GM20431 (cell line): ENCODE data around the gene ARRDC5.
"Not testable (repeated sequence)": the region's sequence is repeated elsewhere in the genome, so short reads cannot be mapped to it uniquely, and the experiment has no call there.

Experiments used
- in situ Hi-C: fragments of 300-500 bp; cut with MseI, MboI; formaldehyde crosslinking; loops from one replicate; pipeline ENCODE4 v1.15.0; 2020; ENCODE audit warnings: low sequenced_read_pairs; ENCODE audit not compliant: unreplicated experiment

Gene ARRDC5

DNA sequence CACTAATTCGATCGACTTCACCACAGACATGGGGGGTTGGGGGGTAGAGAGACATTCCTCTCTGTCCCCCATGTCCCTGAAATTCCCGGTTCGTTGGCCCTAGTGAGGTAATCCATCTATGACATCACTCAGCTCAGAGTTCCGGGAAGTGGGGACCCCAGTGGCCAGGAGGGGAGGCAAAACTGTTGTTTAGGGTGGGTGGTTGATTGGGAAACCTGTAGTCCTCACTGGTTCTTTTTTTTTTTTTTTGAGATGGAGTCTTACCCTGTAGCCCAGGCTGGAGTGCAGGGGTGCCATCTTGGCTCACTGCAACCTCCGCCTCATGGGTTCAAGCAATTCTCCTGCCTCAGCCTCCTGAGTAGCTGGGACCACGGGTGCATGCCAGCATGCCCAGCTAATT, at the start of gene ARRDC5:
Gene ARRDC5, minus strand, starts transcription at position 101 of the 400 bp plus-strand sequence. Its CDS starts 71 bp downstream, at position 30.
- in situ Hi-C loops, result no loop called here

GRCh38 chr19:4951656-4952055, 49.0 kb upstream of the ARRDC5 start:
- in situ Hi-C loops, result no loop called here

DNA sequence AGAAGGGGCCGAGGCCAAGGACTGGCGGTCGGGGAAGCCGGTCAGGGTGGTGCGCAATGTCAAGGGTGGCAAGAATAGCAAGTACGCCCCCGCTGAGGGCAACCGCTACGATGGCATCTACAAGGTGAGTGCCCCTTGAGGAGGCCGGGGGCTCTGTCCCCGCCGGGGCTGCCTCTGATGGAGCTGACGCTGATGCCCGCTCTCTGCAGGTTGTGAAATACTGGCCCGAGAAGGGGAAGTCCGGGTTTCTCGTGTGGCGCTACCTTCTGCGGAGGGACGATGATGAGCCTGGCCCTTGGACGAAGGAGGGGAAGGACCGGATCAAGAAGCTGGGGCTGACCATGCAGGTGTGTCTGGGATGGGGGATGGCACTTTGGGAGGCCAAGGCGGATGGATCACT, 48.0 kb upstream of the ARRDC5 start:
- in situ Hi-C loops, result not testable (repeated sequence)

- in situ Hi-C loops, result not testable (repeated sequence)
Measured at GRCh38 chr19:4941638-4942169, 39.0 kb upstream of the ARRDC5 start.

DNA sequence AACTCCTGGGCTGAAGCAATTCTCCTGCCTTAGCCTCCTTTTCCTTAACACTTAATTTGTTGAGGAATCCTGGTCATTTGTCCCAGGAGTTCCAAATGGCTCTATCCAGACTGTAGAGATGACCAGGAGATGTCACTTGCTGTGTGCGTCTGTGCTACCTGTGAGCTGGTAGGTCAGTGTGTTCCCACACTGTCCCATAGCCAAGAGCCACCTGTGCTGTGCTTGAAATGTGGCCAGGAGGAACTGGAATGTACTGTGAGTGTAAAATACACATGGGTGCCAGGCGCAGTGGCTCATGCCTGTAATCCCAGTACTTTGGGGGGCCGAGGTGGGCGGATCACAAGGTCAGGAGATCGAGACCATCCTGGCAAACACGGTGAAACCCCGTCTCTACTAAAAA, 36.8 kb upstream of the ARRDC5 start:
- in situ Hi-C loops, result no loop called here

GRCh38 chr19:4938461-4938860, 35.8 kb upstream of the ARRDC5 start:
- in situ Hi-C loops, result not testable (repeated sequence)

DNA sequence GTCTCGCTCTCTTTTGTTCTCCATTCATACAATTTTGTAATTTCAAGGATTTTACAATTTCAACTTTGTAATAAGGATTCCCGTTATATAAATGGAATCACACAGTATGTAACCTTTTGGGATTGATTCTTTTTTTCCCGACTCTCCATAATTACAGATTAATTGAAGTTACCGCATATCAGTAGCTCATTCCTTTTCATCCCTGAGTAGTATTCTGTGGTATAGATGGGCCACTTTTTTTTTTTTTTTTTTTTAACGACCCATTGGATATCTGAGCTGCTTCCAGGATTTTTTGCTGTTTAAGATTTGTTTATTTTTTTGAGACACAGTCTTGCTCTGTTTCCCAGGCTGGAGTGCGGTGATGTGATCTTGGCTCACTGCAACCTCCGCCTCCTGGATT, 34.4 kb upstream of the ARRDC5 start:
- in situ Hi-C loops, result no loop called here

- in situ Hi-C loops, result no loop called here
Measured at GRCh38 chr19:4935444-4935843, 32.7 kb upstream of the ARRDC5 start.

DNA sequence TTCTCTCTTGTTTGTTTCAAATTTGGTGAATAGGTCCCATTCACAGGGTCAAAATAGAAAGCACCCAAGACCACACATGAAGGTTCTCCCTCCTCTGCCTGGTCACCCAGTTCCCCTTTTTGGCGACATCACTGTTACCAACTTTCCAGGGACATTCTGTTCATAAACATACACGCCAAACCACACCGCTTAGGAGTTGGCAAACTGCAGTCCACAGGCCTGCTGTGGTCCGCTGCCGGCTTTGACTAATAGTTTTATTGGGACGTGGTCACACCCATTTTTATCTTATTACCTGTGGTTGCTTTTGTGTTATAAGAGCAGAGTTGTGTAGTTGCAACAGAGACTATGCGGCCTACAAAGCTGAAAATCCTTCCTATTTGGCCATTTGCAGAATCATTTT, 30.8 kb upstream of the ARRDC5 start:
- in situ Hi-C loops, result no loop called here

DNA sequence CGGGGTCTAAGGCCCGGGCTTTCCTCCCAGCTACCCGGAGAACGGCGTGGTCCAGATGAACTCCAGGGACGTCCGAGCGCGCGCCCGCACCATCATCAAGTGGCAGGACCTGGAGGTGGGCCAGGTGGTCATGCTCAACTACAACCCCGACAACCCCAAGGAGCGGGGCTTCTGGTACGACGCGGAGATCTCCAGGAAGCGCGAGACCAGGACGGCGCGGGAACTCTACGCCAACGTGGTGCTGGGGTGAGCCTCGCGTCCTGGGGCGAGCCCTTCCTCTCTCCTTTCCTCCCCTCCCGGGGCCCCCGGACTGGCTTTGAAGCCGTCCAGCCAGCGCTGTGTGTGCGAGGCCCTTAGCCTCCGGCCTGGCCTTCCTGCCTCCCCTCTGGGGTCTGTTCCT, 30.0 kb upstream of the ARRDC5 start:
- in situ Hi-C loops, result no loop called here

- in situ Hi-C loops, result no loop called here
Measured at GRCh38 chr19:4930664-4931063, 28.0 kb upstream of the ARRDC5 start.

DNA sequence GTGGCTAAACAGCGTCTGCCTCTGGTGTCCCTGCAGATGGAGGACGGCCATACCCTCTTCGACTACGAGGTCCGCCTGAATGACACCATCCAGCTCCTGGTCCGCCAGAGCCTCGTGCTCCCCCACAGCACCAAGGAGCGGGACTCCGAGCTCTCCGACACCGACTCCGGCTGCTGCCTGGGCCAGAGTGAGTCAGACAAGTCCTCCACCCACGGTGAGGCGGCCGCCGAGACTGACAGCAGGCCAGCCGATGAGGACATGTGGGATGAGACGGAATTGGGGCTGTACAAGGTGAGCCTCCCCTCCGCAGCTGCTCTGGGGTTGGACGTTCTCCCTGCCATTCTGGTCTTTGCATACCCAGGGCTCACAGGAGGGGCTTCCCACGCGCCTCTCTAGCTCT, 26.5 kb upstream of the ARRDC5 start:
- in situ Hi-C loops, result no loop called here

DNA sequence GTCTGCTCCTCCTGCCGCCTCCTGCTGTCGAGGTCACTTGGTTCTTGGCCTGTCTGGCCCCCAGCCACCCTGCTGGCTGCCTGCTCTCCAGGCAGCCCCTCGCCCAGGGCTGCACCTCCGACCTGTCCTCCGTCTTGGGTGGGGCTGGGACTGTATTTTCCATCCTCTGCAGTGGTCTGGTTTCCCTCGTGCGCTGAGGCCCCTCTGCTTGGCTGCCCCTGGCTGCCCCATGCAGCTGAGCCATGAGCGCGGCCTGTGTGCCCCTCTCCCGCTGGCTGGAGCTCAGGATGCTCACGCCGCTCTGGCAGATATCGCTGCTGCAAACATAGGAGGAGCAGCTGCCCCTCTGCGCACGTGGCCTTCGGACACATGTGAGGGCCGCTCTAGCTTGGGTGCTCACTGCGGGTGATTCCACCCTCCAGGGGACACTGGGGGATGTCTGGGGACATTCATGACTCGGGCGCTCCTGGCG, 20.6 kb upstream of the ARRDC5 start:
- in situ Hi-C loops, result no loop called here

DNA sequence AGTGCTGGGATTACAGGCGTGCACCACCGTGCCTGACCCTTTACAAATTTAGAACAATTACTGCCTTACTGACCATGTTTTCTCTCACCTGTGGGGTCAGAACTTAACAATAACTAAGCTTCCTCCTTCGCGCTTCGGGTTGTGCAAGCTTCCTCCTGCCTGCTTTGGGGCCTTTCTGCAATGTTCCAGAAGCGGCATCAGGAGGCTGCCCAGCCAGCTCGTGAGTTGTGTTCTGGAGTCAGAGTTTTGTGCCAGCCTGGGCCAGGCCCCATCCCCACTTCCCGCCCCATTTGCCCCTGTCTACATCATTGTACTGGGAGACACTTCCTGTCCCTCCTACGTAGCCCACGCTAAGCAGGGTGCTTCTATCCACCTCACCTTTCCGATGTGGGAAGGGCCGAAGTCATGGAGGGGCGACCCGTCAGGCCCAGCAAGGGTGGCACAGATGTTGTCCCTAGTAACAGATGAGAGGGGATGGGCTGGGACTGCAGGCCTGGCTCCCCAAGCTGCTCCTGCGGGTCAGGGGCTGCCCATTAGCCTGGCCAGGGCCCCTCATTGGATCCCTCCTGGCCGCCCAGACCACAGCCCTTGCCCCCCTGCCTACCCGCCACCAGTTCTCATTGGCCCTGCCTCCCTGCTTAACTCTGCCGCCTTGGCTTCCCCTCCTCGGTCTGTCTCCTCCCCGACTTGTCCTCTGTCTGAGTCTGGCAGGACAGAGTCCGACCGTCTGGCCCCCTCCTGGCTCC, 20.0 kb upstream of the ARRDC5 start:
- in situ Hi-C loops, result no loop called here

GRCh38 chr19:4916292-4917082, 13.8 kb upstream of the ARRDC5 start:
- in situ Hi-C loops, result no loop called here

DNA sequence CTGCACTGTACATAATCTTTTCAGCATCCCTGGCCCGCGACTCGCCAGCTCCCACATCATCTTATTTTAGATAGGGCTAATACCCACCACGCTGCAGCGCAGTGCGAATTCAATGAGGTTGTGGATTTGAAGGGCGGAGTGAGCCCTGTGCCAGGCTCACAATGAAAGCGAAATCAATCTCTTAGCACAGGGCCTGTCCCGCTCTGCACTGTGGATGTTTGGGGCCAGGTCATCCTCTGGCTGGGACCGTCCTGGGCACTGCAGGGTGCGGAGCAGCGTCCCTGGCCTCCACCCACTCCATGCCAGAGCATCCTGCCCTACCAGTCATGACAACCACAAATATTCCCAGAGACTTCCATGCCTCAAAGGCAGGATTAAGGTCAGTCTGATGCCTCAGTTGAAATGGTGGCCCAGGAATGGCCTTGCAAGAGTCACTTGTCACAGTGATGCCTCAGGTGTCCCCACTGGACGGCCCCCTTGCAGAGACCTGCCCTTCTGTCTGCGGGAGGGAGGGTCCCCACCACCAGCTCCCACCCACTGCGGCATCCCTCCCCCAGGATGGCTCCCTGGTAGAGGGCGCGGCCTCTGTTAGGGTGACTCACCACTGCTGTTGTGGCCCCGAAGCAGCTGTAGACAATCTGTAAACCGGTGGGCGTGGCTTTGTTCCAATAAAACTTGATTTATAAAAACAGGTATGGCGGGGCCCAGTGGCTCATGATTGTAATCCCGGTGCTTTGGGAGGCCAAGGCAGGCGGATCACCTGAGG, 12.2 kb upstream of the ARRDC5 start:
- in situ Hi-C loops, result no loop called here

GRCh38 chr19:4913996-4914735, 11.5 kb upstream of the ARRDC5 start:
- in situ Hi-C loops, result no loop called here

DNA sequence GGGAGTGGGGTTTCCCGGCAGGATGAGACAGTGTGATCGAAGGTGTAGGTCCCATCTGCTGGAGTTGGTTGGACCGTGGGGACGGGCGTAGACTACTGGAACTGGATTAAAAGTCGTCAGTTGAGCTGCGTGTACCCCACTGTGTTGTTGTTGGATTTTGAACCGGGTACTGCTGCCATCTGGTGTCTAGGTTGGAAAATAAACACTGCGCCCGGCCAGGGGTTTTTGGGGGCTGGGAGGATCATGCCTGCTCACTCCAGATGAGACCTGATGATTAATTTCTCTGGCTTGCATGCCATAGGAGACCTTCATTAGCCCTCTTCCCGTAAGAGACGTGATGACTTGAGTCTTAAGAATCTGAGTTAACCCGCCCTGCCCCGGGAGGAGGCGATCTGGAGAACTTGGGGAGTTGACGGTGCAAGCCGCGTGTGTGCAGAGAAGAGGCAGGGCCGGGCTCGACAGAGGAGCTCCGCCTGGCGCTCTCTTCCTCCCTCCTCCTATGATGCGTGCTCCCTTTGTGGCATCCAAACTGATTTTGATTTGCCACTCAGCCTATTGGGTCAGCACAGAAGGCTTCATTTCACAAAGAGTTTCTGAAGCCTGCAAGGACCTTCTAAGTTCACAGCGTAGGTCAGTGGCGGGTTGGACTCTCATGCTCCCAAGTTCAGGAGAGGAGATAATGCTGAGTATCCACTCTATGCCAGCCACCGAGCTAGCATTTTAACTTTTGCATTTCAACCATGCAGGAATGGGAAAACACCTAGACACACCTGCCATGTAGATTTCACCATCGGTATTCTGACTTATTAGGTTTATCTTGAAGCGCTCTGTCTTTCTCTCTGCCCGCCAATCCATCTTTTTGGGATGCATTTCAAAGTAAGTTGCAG, 9.3 kb upstream of the ARRDC5 start:
- in situ Hi-C loops, result no loop called here

DNA sequence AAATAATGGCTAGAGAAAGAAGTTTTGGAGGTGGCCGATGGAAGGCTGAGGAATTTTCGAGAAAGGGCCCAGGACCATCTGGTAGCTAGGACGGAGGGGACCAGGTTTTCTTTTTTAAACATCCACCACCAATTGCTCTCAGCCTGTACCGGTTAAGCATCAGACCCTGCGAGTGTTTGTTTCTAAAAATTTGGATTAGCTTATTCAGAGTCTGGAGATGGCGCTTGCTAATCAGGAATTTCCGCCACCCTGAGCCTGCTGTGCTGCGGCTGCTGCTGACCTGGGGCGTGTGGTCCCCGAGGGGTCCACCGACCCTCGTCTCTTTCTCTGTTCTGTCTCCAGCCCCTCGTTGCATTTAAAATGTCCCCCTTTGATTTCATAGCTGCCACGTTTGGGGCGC, 8.6 kb upstream of the ARRDC5 start:
- in situ Hi-C loops, result no loop called here
